Upper lobe of left lung (tissue), 6 donors: ENCODE measurements around the gene C10orf71. TPM values are rescaled to one million over a fixed set of nuclear protein-coding genes. Genes with fewer than 3 reads are reported as not detected.

ENCODE experiments used
- ATAC-seq, 2 donors: fragments of 200-7000 bp; cut with Tn5 transposase; one replicate each; pipeline ENCODE4 v1.9.1; 2022; ENCODE audit warnings: mild to moderate bottlenecking in 2 of 2, moderate library complexity in 2 of 2; ENCODE audit not compliant: low FRiP score in 2 of 2
- DNase-seq, 2 donors: peaks; one replicate each; pipeline ENCODE4 v3.0.0-alpha.2; 2019 to 2020
- H3K27ac ChIP-seq, 4 donors: fragments of 200-600 bp; sonication (generic); one replicate each; pipeline ENCODE4 v1.5.1; 2016 to 2019
- H3K27me3 ChIP-seq, 4 donors: fragments of 200-600 bp; sonication (generic); one replicate each; pipeline ENCODE4 v1.5.1; 2017 to 2019
- H3K36me3 ChIP-seq, 4 donors: fragments of 200-600 bp; sonication (generic); one replicate each; pipeline ENCODE4 v1.5.1; 2016 to 2019
- H3K4me1 ChIP-seq, 4 donors: fragments of 200-600 bp; sonication (generic); one replicate each; pipeline ENCODE4 v1.5.1; 2018 to 2019
- H3K4me3 ChIP-seq, 4 donors: fragments of 200-600 bp; sonication (generic); one replicate each; pipeline ENCODE4 v1.5.1; 2017 to 2019; ENCODE audit warnings: mild to moderate bottlenecking in 2 of 4, moderate library complexity in 1 of 4
- H3K9me3 ChIP-seq, 4 donors: fragments of 200-600 bp; sonication (generic); one replicate each; pipeline ENCODE4 v1.5.1; 2018 to 2019
- EP300 ChIP-seq, 4 donors: sonication (generic); formaldehyde crosslinking; IDR thresholded peaks; one replicate each; pipeline ENCODE4 v1.5.1; 2017; ENCODE audit warnings: antibody characterized with exemption in 4 of 4, control low read depth in 2 of 4
- POLR2A ChIP-seq, 4 donors: fragments of 450-650 bp; IDR thresholded peaks; one replicate each; pipeline ENCODE4 v1.5.1; 2016 to 2017; ENCODE audit warnings: antibody characterized with exemption in 4 of 4, mild to moderate bottlenecking in 2 of 4
- POLR2AphosphoS5 ChIP-seq, 2 donors: sonication (generic); formaldehyde crosslinking; IDR thresholded peaks; one replicate each; pipeline ENCODE4 v1.5.1; 2017; ENCODE audit warnings: antibody characterized with exemption in 2 of 2
- WGBS, 2 donors: methylation state at CpG; one replicate each; pipeline ENCODE4 v1.1.5; 2017 to 2018; 5-methylcytosine and 5-hydroxymethylcytosine counted together
- total RNA-seq, 6 donors: library from RNA; depleted of rRNA in 4 of 6; stranded (reverse); fragments of >200 nt in 4 of 6; gene quantifications; one replicate each; pipeline versions ENCODE4 v1.1.0 to v1.2.1, GENCODE V29; 2016 to 2021
- TF ChIP-seq, protein P1 (sequence below), 6 experiments: fragments of 450-650 bp in 4 of 6; fragments of 200-600 bp in 2 of 6; sonication (generic) in 2 of 6; IDR thresholded peaks; one replicate each; pipeline ENCODE4 v1.5.1; 2016 to 2019; ENCODE audit warnings: antibody characterized with exemption in 6 of 6
- donor health status: DM: no; HTN: no; CAD: no; lungs with moderate emphysema.
- donor health status: DM: no; HTN: yes; CAD: no; lungs with severe emphysema.

Gene C10orf71
- total RNA-seq, 6 donors from 2014 or later: not detected

DNA sequence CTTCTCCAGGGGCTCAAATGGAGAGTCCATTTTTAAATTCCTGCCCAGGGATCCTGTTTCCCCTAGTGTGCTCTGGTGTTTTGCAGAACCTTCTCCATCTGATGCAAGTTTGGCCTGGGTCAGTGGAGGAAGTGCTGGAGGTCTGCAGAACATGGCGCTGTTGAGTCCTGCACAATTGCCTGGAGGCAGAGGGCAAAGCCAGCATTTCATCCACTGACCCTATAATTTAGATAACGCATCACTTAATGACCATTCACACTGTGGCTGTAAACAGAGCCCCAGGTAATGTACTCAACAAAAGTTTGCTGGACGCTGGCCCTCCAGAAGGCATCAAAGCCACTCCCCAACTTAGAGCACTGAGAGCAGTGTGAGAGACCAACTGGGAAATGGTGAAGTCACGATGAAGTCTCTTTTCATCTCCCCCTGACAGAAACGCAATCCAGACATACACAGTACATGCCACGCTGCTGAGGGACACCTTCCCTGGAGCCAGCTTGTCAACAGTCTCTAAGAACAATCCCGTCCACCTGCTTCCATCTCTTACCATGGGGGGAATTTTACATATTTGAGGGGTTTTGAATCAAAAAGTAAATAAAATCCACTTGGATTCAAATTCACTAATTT is 13.4 kb downstream of the C10orf71 start:
- no peak for DNase-seq
- ATAC-seq: peak in 1 of 2 donors; percentile 20
- 81 to 95% methylated on average over 5 to 7 of the region's 7 CpGs for WGBS, 2 donors
- no peak overlapping the region for H3K4me3 ChIP-seq
- no peak overlapping the region for H3K27ac ChIP-seq
- peaks cover 0 to 10% (median 4%) of the 10 kb centered on the region in 4 donors for H3K4me1 ChIP-seq
- TF ChIP-seq EP300 (IDR thresholded peaks at IDR 0.05) (no peak), POLR2A (IDR thresholded peaks at IDR 0.05) (no peak), POLR2AphosphoS5 (IDR thresholded peaks at IDR 0.05) (no peak)
- TF ChIP-seq, protein P1, sequence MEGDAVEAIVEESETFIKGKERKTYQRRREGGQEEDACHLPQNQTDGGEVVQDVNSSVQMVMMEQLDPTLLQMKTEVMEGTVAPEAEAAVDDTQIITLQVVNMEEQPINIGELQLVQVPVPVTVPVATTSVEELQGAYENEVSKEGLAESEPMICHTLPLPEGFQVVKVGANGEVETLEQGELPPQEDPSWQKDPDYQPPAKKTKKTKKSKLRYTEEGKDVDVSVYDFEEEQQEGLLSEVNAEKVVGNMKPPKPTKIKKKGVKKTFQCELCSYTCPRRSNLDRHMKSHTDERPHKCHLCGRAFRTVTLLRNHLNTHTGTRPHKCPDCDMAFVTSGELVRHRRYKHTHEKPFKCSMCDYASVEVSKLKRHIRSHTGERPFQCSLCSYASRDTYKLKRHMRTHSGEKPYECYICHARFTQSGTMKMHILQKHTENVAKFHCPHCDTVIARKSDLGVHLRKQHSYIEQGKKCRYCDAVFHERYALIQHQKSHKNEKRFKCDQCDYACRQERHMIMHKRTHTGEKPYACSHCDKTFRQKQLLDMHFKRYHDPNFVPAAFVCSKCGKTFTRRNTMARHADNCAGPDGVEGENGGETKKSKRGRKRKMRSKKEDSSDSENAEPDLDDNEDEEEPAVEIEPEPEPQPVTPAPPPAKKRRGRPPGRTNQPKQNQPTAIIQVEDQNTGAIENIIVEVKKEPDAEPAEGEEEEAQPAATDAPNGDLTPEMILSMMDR (IDR thresholded peaks at IDR 0.05): no peak
- no peaks in the 10 kb centered on the region for H3K9me3 ChIP-seq
- H3K27me3 ChIP-seq: no peaks in the 10 kb centered on the region
- no peaks in the 10 kb centered on the region for H3K36me3 ChIP-seq

DNA sequence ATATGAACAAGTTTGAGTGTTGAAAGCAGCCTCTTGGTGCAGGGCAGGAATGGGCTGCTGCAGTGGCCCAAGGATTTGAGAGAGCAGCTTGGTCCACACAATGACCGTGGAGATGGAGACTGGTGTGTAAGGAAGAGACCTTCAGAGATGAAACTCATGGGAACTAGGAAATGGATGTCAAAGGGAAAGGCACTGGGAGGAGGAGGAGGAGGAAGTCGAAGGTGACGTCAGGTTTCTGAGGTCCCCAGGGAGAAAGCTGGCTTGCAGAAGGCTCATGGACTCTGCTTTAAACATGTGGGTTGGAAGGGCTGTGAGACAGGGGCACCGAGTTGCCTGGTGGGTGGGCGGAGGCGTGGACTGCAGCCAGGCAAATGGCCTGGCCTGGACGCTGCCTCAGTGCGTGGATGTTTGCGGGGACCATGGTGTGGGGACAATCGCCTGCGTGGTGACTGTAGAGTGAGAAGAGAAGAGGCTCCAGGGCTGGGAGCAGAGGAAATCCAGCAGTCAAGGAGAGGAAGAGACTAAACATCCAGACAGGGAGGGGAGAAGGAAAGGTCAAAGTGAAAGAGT is 14.6 kb downstream of the C10orf71 start:
- ATAC-seq (no peak), DNase-seq (no peak)
- WGBS, 2 donors: 76 to 87% methylated on average over 11 of the region's 11 CpGs
- Histone ChIP-seq H3K27ac (no peak overlapping the region), H3K4me1 (peaks cover 0 to 10% (median 7%) of the 10 kb centered on the region in 4 donors), H3K4me3 (no peak overlapping the region), H3K27me3 (no peaks in the 10 kb centered on the region), H3K36me3 (no peaks in the 10 kb centered on the region), H3K9me3 (no peaks in the 10 kb centered on the region)
- TF ChIP-seq POLR2A (IDR thresholded peaks at IDR 0.05) (no peak), POLR2AphosphoS5 (IDR thresholded peaks at IDR 0.05) (no peak), EP300 (IDR thresholded peaks at IDR 0.05) (no peak)
- TF ChIP-seq, protein P1 (IDR thresholded peaks at IDR 0.05): no peak

DNA sequence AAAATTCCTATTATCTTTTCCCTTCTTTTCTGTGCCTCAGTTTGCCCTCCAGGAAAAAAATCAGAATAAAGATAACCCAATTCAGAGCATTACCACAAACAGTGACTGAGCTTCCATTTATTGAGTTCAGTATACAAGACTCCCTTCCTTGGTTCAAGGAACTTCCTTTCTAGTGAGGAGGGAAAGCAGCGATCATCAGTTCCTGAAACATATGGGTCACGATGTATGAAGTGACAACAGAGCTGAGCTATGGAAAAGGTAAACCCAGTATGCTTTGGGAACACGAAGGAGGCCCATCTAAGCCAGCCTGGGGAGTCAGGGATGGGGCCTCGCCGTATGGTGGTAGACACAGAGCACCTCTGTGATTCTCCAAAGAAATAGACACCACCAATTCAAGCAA is 15.8 kb downstream of the C10orf71 start:
- no peaks in the 10 kb centered on the region for H3K27me3 ChIP-seq

DNA sequence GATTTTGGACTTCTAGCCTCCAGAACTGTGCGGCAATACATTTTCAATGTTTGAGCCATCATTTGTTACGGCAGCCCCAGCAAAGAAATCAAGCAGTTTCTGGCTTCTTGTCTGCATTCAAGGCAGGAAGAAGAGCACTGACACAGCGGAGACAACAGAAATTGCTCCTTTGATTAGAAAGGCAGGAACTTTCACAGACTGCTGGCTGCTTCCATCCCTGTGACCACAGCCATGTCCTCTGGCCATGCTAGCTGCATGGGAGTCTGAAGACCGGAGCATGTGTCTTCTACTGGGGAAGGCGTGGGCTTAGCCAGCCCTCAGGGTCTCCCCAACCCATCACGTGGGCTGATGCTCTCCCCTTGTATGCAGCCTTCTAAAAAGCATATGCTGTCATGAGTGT is 19.1 kb downstream of the C10orf71 start:
- ATAC-seq: peak in 1 of 2 donors; percentile 28

More for the DNA sequence above, 15.8 kb downstream of the C10orf71 start:
- Histone ChIP-seq H3K27ac (no peak overlapping the region), H3K4me1 (peaks cover 0 to 9% (median 6%) of the 10 kb centered on the region in 4 donors), H3K9me3 (no peaks in the 10 kb centered on the region), H3K4me3 (no peak overlapping the region), H3K36me3 (no peaks in the 10 kb centered on the region)
- no peak for TF ChIP-seq POLR2A (IDR thresholded peaks at IDR 0.05)
- TF ChIP-seq POLR2AphosphoS5 (IDR thresholded peaks at IDR 0.05): no peak
- TF ChIP-seq, protein P1 (IDR thresholded peaks at IDR 0.05): no peak
- no peak for TF ChIP-seq EP300 (IDR thresholded peaks at IDR 0.05)
- ATAC-seq: no peak
- WGBS, 2 donors: 84 to 86% methylated on average over 5 of the region's 5 CpGs
- no peak for DNase-seq

More for the DNA sequence above, 19.1 kb downstream of the C10orf71 start:
- DNase-seq: no peak
- Histone ChIP-seq H3K27ac (no peak overlapping the region), H3K27me3 (no peaks in the 10 kb centered on the region), H3K9me3 (no peaks in the 10 kb centered on the region), H3K4me3 (no peak overlapping the region), H3K36me3 (no peaks in the 10 kb centered on the region), H3K4me1 (peaks cover 0 to 6% (median 0%) of the 10 kb centered on the region in 4 donors)
- TF ChIP-seq, protein P1 (IDR thresholded peaks at IDR 0.05): no peak
- no peak for TF ChIP-seq POLR2A (IDR thresholded peaks at IDR 0.05)
- no peak for TF ChIP-seq POLR2AphosphoS5 (IDR thresholded peaks at IDR 0.05)
- WGBS, 2 donors: 80 to 86% methylated on average over 5 to 6 of the region's 6 CpGs
